Peyer's patch (tissue), 4 donors: ENCODE data around the gene HDGFL1. TPM values are rescaled to one million over a fixed set of nuclear protein-coding genes. Genes with fewer than 3 reads are reported as not detected.

Experiments used
- DNase-seq, 3 donors: peaks; one replicate each; pipeline ENCODE4 v3.0.0-alpha.2; 2017 to 2019
- H3K27ac ChIP-seq, 4 donors: fragments of 200-600 bp; sonication (generic); one replicate each; pipeline ENCODE4 v1.5.1; 2016 to 2019
- H3K27me3 ChIP-seq, 2 donors: fragments of 200-600 bp; sonication (generic); one replicate each; pipeline ENCODE4 v1.5.1; 2019
- H3K36me3 ChIP-seq, 3 donors: fragments of 200-600 bp; sonication (generic); one replicate each; pipeline ENCODE4 v1.5.1; 2016 to 2019
- H3K4me1 ChIP-seq, 4 donors: fragments of 200-600 bp; sonication (generic); one replicate each; pipeline ENCODE4 v1.5.1; 2016 to 2019
- H3K4me3 ChIP-seq, 4 donors: fragments of 200-600 bp; sonication (generic); 1 replicate in 3 of 4; 2 replicates in 1 of 4; pipeline ENCODE4 v1.5.1; 2016 to 2019; ENCODE audit warnings: mild to moderate bottlenecking in 1 of 4
- H3K9me3 ChIP-seq, 4 donors: fragments of 200-600 bp; sonication (generic); one replicate each; pipeline ENCODE4 v1.5.1; 2016 to 2019; ENCODE audit warnings: mild to moderate bottlenecking in 1 of 4
- POLR2A ChIP-seq, 2 donors: fragments of 450-650 bp; IDR thresholded peaks; one replicate each; pipeline ENCODE4 v1.5.1; 2017; ENCODE audit warnings: antibody characterized with exemption in 2 of 2, mild to moderate bottlenecking in 2 of 2, moderate library complexity in 2 of 2
- total RNA-seq, 4 donors: library from RNA; depleted of rRNA; stranded (reverse); fragments of >200 nt; gene quantifications; one replicate each; pipeline ENCODE4 v1.1.0, GENCODE V29; 2016
- TF ChIP-seq, protein P1 (sequence below), 6 experiments: fragments of 450-650 bp in 4 of 6; fragments of 200-600 bp in 2 of 6; sonication (generic) in 1 of 6; IDR thresholded peaks; one replicate each; pipeline ENCODE4 v1.5.1; 2017 to 2019; ENCODE audit warnings: antibody characterized with exemption in 6 of 6, mild to moderate bottlenecking in 3 of 6, moderate library complexity in 1 of 6

The HDGFL1 gene
- total RNA-seq, 4 donors from 2014 or later = not detected

DNA sequence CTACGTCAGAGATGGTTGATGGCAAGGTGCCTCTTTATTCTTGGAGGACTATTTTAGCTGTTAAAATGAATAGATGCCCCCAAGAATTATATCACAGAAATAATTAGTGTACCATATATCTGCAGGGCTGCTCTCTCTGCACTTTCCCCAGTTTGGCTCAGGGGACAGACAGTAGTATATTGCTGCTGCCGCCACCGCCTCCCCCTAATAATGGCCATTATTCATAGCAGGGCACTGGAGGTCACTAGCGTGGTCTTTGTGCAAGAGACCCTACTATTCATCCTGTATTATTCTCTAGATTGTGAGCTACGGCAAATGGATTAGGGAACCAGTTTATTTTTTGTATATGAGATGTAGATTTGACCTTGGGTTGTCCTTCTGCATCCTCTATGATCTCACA lies 11.0 kb downstream of the HDGFL1 start:
- TF ChIP-seq, protein P1, sequence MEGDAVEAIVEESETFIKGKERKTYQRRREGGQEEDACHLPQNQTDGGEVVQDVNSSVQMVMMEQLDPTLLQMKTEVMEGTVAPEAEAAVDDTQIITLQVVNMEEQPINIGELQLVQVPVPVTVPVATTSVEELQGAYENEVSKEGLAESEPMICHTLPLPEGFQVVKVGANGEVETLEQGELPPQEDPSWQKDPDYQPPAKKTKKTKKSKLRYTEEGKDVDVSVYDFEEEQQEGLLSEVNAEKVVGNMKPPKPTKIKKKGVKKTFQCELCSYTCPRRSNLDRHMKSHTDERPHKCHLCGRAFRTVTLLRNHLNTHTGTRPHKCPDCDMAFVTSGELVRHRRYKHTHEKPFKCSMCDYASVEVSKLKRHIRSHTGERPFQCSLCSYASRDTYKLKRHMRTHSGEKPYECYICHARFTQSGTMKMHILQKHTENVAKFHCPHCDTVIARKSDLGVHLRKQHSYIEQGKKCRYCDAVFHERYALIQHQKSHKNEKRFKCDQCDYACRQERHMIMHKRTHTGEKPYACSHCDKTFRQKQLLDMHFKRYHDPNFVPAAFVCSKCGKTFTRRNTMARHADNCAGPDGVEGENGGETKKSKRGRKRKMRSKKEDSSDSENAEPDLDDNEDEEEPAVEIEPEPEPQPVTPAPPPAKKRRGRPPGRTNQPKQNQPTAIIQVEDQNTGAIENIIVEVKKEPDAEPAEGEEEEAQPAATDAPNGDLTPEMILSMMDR (IDR thresholded peaks at IDR 0.05) = no peak
- no peak for TF ChIP-seq POLR2A (IDR thresholded peaks at IDR 0.05)
- Histone ChIP-seq H3K27me3 (no peaks in the 10 kb centered on the region), H3K9me3 (no peaks in the 10 kb centered on the region), H3K27ac (no peak overlapping the region), H3K4me1 (no peaks in the 10 kb centered on the region), H3K4me3 (no peak overlapping the region), H3K36me3 (no peaks in the 10 kb centered on the region)
- no peak for DNase-seq

DNA sequence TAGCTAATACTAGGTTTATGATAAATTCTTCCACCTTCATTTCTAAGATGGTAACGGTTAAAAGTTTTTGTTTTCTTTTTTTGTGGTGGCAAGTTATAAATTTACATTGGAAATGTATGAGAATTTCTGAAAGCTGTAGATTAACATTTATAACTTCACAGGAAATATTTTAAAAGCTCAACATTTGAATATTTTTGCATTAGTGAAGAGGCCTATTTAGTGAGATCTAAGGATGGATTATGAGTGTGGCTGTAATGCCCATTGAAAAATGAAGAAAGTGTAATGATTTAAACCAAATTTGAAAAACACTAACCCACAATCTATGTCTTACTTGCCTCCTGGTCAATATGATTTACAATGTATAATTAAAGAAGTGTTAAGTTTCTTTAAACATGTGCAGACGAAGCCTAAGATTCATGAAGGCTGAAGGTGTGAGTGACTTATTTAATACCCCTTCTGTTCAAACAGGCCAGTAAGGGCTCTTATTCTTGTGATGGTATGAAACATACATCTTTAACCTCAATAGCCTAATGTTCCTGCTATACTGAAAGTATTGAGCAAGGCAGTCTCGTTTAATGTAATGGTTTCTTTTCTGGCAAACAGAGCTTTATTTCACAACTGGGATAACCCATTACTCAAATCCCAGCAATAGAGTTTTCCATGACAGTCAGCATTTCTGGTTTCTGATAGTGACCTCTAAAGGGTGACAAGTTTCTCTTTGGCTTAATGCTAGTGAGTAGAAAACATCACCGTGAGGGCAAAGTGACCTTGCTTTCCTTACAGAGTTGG lies 13.2 kb downstream of the HDGFL1 start:
- H3K27ac ChIP-seq = no peak overlapping the region
- DNase-seq = no peak
- no peaks in the 10 kb centered on the region for H3K27me3 ChIP-seq
- no peaks in the 10 kb centered on the region for H3K36me3 ChIP-seq
- H3K4me1 ChIP-seq = no peaks in the 10 kb centered on the region
- no peak overlapping the region for H3K4me3 ChIP-seq
- TF ChIP-seq, protein P1 (IDR thresholded peaks at IDR 0.05) = no peak
- TF ChIP-seq POLR2A (IDR thresholded peaks at IDR 0.05) = no peak
- no peaks in the 10 kb centered on the region for H3K9me3 ChIP-seq

DNA sequence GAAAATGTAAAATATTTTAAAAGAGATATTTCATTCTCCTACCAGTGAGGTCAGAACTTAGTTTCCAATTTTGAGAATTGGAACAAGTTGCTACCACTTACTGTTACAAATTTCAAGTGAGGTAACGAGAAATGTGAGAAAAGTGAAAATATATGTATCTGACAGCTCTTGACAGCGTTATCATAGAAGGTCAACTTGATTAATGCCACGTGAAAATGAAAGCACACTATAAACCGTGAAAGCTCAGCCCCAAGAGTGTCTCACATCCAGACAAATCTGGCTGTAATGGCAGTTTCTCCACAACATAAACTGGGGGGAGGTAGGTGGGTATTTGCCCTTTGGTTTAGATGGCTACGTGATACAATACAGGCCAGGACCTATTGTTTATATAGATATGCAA lies 13.9 kb downstream of the HDGFL1 start:
- Histone ChIP-seq H3K4me3 (no peak overlapping the region), H3K27me3 (no peaks in the 10 kb centered on the region), H3K9me3 (no peaks in the 10 kb centered on the region), H3K27ac (no peak overlapping the region), H3K36me3 (no peaks in the 10 kb centered on the region), H3K4me1 (no peaks in the 10 kb centered on the region)
- DNase-seq = no peak
- TF ChIP-seq, protein P1 (IDR thresholded peaks at IDR 0.05) = no peak

DNA sequence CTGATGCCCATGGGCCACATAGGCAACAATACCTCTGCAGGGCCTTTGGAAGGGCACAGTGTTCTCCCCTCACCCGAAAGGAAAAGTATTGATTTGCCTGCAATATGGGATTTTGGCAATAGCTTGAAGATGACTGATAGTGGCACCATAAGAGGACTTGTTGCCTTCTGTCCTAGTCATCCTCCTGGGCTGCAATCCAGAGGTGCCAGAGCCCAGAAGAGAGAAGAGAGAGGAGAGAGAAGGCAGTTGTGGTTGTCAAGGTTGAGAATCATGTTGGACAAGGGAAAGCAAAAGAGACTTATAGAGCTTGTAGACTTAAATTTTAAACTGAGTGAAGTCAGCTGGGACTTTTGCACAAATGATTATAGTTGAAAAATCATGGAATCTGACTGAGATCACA lies 14.6 kb downstream of the HDGFL1 start:
- Histone ChIP-seq H3K4me3 (no peak overlapping the region), H3K4me1 (no peaks in the 10 kb centered on the region), H3K27me3 (no peaks in the 10 kb centered on the region), H3K9me3 (no peaks in the 10 kb centered on the region), H3K27ac (no peak overlapping the region), H3K36me3 (no peaks in the 10 kb centered on the region)
- DNase-seq = no peak
- TF ChIP-seq, protein P1 (IDR thresholded peaks at IDR 0.05) = no peak
- TF ChIP-seq POLR2A (IDR thresholded peaks at IDR 0.05) = no peak

DNA sequence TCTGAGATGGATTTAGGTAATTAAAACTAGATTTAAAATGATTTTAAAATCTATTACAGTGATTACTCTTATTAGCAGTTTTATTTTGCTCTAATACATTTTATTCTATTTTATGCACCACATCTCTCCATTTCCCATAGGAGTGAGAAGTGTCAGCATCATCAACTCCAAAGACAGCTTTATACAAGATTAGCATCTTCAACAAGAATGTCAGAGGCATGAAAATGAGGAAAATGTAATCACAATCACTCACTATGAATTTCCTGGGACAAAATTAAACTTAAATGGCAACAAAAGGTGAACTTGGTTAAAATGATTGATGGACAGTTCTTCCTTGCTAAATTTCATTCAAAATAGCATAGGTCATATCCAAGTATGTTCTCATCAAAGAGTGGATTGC lies 19.8 kb downstream of the HDGFL1 start:
- Histone ChIP-seq H3K9me3 (no peaks in the 10 kb centered on the region), H3K4me1 (no peaks in the 10 kb centered on the region), H3K27ac (no peak overlapping the region), H3K27me3 (no peaks in the 10 kb centered on the region), H3K4me3 (no peak overlapping the region), H3K36me3 (no peaks in the 10 kb centered on the region)
- no peak for TF ChIP-seq POLR2A (IDR thresholded peaks at IDR 0.05)
- TF ChIP-seq, protein P1 (IDR thresholded peaks at IDR 0.05) = no peak
- DNase-seq = no peak
